Measurements from ENCODE around the gene GNAS-AS1.

The GNAS-AS1 gene

DNA sequence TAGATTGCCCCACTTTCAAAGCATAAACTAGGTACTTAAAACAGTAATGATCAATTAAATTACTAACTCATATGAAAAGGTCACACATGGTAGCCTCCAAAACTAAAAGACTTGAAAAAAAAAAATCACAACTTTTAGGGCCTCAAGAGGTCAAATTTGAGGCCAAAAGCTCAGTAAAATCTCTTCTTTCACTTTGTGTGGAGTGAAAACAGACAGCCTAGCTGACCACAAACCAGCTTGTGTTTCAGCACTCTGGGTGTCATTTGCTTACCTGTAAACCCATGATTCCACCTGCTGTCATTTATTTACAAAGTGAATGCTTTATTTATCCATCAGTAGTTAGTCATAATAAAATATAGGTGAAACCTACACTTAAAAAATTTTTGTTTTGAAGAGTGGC lies 35.8 kb upstream of the GNAS-AS1 start:
- DNase-seq (ENCODE audit: low read depth, low spot score): no peak

DNA sequence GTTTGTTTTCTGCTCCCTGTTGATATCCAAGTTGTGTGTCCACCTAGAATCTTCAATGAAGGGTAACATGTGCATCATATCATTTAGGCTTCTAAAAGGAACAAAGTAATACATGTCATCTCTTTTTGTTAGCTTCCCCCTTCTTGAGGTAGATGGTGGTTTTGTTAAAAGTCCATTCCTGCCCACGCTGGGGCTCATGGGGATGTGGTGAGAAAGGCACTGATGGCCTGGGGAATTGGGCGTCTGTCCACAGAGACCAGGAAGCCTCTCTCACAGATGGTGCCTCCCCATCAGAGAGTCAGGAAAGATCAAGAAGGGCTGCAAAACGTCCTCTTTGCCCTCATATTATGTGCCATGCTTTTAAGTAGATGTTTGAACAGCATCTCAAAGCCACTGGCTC lies 34.3 kb upstream of the GNAS-AS1 start:
- no peak for DNase-seq (ENCODE audit: low read depth, low spot score)

DNA sequence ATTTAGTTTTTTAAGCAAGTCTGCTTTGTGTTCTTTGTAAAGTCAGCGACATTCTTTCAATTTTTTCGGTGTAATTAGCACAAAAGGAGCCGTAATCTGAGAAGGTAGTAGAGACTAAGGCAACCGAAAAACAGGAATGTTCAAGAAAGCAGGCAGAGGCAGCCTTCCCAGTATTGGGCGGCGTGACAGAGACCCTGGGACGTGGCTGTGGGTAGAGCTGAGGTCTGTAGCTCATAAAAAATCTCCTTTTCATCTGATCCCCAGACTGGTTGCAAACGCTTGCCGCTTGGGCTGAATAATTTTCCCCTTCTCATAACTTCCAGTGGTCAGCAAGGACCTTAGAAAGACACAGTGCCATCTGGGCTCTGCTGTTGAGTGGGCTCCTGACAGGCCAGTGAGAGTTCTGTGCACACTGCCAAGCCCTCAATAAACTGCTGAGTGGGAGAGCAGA lies 32.6 kb upstream of the GNAS-AS1 start:
- peak; percentile 93 for DNase-seq (ENCODE audit: low read depth, low spot score)

DNA sequence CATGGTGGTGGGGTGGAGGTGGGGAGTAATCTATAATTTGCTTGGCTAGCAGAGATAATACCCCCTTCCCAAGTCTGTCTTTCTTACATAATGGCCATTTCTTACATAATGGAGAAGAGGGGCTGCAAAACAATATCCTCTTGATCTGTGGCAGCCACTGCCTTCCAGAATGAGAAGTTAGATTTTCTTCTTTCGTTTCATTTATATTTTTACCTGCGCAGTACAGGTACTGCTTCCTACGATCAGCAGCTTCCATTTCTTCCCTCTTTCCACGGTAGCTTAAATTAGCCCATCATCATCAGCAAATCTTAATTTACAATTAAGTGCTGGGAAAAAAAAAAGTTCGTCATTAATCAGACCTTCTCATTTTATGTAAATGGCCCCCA lies 32.0 kb upstream of the GNAS-AS1 start:
- no peak for DNase-seq (ENCODE audit: low read depth, low spot score)

DNA sequence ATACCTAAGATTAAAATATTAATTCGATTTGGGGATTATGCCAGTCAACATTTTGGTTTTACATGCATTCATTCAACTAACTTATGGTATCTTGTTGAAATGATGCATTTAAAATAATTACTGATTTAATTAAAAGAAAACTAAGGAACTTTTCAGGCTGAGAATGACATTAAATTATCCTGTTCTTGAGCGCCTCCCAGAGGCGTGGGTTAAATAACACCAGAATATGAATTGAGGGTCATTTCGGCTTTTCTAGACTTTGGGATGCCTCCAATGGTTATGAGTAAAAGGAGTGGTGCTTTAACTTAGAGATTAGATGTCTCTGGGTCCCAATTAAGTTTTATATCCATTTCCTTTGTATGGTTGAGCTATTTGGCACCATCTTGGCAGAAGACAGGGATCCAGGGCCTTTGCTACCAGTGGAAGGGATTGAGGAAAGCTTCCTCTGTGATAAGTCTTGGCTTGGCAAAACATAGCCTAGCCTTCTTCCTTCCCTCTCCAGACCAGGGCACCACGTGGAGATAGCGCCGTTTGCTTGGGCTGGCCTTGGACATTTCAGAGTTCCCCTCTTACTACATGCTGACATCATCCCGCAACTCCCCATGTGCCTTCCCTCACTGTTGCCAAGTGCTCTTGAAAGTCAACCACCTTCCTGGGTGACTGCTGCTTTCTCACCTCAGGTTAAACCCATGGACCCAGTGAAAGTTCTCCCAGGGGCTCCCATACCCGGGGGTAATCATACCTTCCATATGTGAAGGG lies 30.5 kb upstream of the GNAS-AS1 start:
- DNase-seq (ENCODE audit: low read depth, low spot score): no peak

DNA sequence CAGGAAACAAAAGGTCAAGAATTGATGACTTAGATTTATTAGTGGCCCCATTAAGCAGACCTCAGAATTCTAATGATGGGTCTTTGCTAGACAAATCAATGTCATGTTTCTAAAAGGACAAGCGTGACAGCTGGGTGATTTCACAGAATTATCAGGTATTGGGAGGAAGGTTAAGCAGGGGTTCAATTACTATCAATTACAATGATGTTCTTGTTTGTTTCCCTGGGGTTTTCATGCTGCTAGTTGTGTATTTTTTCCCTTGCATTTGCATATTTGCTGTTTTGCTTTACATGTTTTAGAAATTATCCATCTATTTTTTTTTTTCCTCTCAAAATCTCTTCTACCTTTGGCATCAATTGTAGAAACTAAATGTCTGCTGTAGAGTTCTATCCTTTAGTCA lies 29.7 kb upstream of the GNAS-AS1 start:
- no peak for DNase-seq (ENCODE audit: low read depth, low spot score)

DNA sequence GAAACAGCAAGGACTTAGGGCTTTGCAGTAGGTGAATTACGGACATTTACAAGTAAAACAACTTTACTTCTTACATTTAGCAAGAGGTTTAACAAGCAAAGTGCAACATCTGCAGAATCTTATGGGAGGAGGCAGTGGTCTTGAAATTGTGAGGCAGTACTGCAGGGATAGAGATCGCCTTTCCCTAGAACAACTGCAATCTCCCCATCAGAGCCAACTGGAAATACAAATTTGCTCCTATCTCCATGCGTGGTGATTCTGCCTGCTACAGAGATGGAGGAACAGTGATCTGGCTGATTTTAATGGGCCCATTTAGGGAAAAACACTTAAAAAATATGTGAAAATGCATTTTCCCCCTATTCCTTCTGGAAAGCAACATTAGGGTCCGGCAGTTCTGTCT lies 27.7 kb upstream of the GNAS-AS1 start:
- no peak for DNase-seq (ENCODE audit: low read depth, low spot score)

DNA sequence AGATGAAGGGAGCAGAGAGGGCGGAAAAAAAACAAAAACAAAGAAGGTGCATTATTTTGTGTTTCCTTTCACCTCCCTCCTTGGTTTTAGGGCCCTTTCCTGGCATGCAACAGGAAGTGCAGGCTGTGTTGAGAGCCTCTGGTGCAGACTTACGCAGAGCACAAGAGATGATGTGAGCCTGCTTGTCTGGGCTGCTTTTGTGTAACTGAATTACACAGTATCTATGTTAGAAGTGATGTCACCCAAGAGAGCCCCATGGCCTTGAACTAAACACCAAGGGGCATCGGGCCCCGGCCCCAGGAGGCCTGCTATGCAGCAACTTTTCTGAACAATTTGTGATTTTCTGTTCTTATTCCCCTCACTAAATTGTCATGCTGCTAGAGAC lies 27.3 kb upstream of the GNAS-AS1 start:
- no peak for DNase-seq (ENCODE audit: low read depth, low spot score)

DNA sequence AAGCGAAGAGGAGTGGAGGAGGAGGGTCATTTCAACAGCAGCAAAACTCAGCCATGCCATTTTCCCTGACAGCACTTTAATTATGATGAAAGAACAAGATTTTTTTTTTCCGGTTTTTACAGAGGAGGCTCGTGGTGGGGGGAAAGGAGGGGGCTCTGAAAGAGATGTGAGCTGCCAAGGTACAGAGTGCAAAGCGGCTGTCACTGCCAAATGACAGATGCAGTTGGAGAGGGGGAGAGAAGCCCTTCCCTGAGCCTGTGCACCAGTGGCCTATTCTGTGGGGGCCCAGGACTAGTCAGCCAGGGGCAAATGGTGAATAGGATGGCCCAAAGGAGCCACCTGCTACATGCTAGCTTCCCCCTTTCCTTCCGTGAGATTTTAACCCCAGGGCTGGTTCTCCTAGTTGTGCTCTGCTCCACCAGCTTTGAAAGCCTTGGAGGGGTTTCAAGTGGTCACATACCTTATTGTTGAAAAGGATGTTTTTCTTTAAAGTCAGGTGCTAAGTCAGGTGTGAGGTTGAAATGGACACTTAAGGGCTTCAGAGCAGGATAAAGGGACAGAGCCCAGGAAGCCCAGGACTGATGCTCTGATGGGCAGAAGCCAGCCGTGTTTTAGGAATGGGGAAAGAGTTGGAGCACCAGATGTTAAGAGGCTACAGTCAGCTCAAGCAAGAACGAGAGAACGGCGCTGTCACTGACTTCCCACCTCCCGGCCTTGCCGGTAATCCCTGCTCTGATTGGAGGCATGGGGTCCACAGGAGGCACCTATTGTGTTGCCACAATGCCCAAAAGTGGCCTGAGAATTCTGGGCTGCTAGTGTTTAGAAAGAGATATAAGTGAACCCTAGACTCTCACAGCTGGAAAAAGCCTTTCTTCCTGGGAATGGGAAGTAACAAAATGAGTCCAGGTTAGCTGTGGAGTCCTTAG lies 26.6 kb upstream of the GNAS-AS1 start:
- DNase-seq (ENCODE audit: low read depth, low spot score): no peak

DNA sequence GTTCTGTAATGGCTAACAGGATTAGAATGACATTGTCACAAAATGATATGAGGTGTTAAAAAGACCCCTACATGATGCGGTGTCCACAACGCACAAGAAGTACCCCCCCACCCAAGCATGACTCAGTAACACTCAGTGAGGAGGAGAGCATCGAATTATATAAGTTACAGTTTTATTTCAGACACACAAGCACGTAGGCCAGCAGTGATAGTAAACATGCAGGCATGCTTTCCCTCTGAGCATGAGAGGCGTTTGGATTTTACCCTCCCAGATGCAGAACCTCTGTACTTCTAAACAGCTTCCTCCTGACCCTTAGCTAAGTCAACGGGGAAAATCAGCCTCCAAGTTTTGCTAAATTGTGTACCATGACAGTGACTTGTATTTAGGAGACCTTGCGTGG lies 25.7 kb upstream of the GNAS-AS1 start:
- no peak for DNase-seq (ENCODE audit: low read depth, low spot score)

DNA sequence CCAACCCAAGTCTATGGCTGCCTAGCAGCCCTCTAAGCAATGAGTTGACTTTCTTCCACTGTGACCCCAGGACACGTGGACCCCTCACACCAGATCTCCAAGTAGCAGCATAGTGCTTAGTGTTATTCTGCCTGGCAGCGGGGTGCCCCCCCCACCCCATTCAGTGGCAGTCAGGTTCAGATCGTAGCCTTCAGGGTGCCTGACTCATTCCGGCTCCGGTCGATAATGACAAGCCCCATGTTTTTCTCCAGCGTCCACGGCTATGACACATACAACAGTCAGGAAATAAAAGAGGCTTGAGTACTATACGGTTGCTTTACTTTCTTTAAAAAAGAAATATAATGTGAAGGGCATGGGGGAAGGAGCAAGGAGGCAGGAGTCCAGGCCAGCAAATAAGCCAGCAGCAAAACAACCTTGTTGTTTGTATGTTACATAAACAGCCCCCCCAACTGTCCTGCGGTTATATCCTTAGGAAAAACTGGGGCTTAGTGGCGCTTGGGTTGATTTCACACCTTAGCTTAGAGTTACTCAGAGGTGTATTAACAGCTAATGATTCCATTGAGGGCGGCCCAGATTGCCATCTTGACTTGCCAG lies 24.9 kb upstream of the GNAS-AS1 start:
- peak; percentile 79 for DNase-seq (ENCODE audit: low read depth, low spot score)

DNA sequence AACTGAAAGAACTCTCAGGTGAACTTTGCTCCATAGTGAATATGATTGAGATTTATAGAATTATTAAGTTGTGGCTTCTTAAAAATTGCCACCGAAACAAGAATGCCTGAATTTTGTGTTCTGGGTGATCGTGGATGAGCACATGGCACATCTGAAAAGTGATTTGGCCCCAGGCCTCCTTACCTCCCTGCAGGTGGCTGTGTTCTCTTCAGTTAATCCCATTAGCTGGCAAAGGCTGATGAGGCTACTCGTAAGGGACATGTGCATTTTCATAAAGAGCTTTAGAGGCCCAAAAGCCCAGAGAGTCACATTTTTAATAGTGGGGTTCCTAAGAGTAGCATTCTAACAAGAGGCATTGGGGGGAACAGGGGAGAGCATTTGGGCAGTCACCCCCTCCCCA lies 24.4 kb upstream of the GNAS-AS1 start:
- DNase-seq (ENCODE audit: low read depth, low spot score): no peak

DNA sequence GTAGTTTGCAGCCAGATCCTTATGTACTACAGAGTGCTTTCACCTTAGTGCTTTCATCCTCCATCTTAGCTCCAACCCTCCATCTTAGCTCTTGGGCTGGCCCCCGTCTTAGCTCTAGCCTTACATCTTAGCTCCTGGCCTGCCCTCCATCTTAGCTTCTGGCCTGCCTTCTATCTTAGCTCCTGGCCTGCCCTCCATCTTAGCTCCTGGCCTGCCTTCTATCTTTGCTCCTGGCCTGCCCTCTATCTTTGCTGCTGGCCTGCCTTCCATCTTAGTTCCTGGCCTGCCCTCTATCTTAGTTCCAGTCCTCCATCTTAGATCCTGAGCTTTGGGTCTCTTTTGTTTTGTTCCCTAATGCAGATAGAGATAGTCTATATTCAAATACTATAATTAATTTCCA lies 23.8 kb upstream of the GNAS-AS1 start:
- no peak for DNase-seq (ENCODE audit: low read depth, low spot score)

DNA sequence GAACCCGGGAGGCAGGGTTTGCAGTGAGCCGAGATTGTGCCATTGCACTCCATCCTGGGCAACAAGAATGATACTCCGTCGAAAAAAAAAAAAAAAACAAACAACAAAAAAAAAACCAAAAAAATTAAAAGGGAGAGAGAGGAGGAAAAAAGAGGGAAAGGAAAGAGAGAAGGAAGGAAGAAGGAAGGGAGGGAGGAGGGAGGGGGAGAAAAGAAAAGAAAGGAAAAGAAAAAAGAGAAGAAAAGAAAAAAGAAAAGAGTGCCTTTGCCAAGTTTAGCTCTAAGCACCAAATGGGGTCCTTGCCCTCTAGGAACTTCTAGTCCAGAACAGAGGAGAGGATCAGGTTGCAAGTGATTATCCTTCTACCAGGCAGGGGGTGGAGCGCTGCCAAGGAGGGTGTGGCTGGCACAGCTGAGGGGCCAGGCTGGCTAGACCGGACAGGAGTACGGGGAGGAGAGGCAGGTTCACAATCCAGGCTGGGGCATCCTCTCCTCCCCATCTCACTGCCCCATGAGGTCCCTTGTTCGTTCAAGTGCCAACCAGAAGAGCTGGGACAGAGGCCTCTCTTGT lies 20.9 kb upstream of the GNAS-AS1 start:
- DNase-seq (ENCODE audit: low read depth, low spot score): no peak

DNA sequence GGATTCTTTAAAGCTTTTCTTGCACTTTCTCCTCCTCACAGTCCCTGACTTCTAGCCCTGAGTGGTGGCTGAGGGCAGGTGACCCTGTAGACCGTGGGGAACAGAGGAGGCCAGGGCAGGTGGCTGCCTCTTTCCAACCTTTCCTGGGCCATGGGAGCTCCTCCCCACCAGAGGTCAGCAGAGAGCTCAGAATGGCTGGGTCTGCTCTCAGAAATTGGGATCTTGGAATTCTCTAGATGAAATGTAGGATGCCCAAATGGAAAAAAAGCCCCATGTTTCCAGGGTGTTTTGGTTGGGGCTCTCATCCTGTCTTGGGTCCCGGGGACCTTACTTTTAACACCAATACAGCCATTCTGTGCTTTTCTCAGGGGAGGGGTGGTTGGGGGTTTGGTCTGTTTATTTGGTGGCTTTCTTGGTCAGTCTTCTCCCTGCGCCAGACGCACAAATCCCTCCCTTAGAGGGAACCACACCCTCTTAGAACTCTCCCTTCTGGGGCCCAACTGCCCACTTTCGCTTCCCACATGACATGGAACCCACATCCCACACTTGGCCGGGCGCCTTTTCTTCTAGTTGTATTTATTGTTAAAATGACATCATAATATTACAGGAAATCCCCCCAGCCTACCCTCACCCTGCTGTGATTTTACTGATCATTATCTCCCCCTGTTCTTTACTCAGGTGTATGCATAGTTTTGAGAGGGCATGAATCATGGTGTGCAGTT lies 19.8 kb upstream of the GNAS-AS1 start:
- peak; percentile 84 for DNase-seq (ENCODE audit: low read depth, low spot score)

DNA sequence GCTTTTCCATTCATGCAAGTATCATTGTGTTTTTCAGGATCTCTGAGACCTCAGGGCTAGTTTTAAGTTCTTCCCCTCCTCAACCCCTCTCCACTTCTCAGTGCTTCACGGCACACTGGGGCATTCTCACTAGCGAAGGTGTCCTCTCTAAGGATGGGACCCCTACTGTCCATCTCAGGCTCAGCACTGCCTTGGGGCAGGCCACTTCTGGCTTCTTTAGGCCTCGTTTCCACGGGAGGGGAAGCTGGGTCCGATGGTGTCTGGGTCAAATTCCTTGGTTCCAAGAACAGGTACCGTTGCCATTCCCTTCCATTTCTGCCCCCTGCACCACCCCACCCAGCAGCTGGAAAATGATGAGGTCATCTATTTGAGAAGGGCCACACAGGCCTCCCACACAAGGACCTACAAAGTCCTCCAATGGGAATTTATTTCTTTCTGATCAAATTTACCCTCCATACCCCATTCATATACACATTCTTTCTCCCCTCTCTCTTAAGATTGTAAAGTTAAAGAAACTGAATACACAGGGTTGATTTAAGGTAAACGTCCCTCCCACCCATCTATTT lies 19.0 kb upstream of the GNAS-AS1 start:
- no peak for DNase-seq (ENCODE audit: low read depth, low spot score)

DNA sequence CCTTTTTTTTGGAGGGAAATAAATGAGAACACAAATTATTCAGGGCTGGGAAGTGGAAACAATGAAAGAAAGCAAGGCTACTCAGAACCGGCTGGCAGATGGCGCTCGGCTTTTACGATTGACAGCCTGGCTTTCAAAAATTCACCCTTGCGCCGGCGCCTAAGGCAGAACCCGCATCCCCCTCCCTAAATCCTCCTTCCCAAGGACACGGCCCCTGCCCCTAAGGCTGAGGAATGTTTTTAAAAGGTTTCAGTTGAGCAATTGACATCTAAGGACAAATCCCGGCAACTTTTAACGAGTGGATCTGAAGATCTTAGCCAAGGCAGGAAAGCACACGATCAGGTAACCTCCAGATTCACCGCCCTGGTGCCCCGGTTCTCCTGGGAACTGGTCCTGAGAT lies 18.1 kb upstream of the GNAS-AS1 start:
- peak; percentile 59 for DNase-seq (ENCODE audit: low read depth, low spot score)

DNA sequence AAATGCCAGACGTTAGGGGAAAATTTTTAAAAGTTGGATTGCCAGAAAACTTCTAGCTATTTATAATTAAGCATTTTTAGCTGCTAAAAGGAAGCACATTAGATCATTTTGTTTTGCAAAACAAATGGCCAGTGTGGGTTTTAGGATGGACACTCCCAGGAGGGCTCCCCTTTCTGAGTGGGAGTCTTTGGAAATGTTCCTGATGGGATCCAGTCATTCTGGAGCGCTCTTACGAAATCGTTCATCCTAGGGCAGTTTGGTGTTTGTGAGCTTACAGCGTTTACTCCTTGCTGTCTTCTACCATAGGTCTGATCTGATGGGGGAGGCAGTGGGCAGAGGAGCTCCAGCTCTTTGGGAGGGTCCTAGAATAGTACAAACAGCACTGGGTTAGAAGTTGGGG lies 16.5 kb upstream of the GNAS-AS1 start:
- no peak for DNase-seq (ENCODE audit: low read depth, low spot score)

DNA sequence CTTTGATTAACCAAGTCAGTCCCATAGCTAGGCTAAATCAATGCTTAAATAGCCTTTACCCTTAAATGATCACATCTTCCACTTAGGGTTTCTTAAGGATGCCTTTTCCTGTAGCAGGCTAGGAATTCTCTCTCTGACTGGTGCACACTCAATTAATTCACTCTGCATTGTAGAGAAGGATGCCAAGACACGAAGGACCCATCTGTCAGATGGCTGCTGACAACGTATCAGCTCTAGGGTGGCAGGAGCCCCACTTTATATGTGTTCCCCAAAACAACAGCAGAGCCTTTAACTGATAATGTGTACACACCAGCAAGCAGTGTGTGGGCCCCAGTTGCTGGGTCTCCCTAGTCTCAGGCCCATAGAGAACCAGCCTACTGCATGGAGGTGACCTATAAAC lies 15.1 kb upstream of the GNAS-AS1 start:
- DNase-seq (ENCODE audit: low read depth, low spot score): no peak

DNA sequence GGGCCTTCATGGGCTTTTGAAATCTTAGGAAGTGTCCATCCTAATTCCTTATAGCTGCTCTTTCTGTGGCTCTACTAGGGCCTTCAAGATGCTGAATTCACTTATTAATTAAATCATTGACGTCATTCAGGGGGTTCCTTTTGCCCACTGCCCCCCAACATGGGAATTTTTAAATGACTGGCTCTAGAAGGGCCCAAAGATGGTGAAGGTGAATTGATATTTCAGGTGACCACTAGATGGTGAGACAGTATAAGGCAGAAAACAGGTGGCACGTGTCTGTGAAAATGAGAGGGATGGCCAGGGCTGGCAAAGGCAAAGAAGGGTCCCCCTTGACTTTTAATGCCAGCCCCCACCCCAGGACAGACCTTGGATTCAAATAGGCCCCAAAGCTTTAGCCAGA lies 13.6 kb upstream of the GNAS-AS1 start:
- no peak for DNase-seq (ENCODE audit: low read depth, low spot score)
